ENCODE results near the gene B4GALT1.

- TF ChIP-seq CTCF (IDR thresholded peaks at IDR 0.05): no peak
- TF ChIP-seq POLR2A (IDR thresholded peaks at IDR 0.05): no peak
- TF ChIP-seq POLR2AphosphoS5 (IDR thresholded peaks at IDR 0.05): no peak
Measured at GRCh38 chr9:33107762-33108161, 59.4 kb downstream of the B4GALT1 start.
